Endothelial cell of umbilical vein (primary cell): ENCODE results near the gene DSC1. TPM values are rescaled to one million over a fixed set of nuclear protein-coding genes. Genes with fewer than 3 reads are reported as not detected.

Source experiments
- BruUV-seq: library from RNA; stranded (reverse); fragments of 400-500 nt; replicated peaks from 2 replicates; lab custom pipeline; 2021; lab: Mats Ljungman, UMichigan
- CTCF ChIA-PET: fragments of 300-600, 350-600 bp; sonication (Branson Sonifier 250); formaldehyde crosslinking; loops from one replicate; lab custom pipeline; 2021; ENCODE audit warnings: antibody characterized with exemption, inconsistent platforms; lab: Charles Lee
- POLR2A ChIA-PET: fragments of 300-600, 350-600 bp; sonication (Branson Sonifier 250); formaldehyde crosslinking; loops from one replicate; lab custom pipeline; 2021; ENCODE audit warnings: antibody characterized with exemption, inconsistent platforms; lab: Charles Lee
- DNase-seq: peaks from one replicate; pipeline ENCODE4 v3.0.0-alpha.2; 2011; ENCODE audit warnings: low read depth, low spot score
- FAIRE-seq: peaks from 2 replicates; lab custom pipeline; 2011; peaks lifted over from hg19 to GRCh38; lab: Jason Lieb, UNC
- H2AFZ ChIP-seq: 2 replicates; pipeline ENCODE4 v1.6.0; 2012; ENCODE audit warnings: low read depth, low read length, control low read depth, inconsistent platforms
- H3K27ac ChIP-seq: 2 replicates; pipeline ENCODE4 v1.5.1; 2011; ENCODE audit warnings: low read depth, mild to moderate bottlenecking, control low read depth, low read length, moderate library complexity; ENCODE audit not compliant: insufficient read depth
- H3K27me3 ChIP-seq, 2 experiments: 2 replicates each; pipeline versions ENCODE4 v1.6.0 to v1.6.1; 2011; ENCODE audit warnings: low read length in 2 of 2, mixed read lengths in 1 of 2; ENCODE audit not compliant: control insufficient read depth in 2 of 2, insufficient read depth in 2 of 2
- H3K36me3 ChIP-seq, 2 experiments: 2 replicates in 1 of 2; 3 replicates in 1 of 2; pipeline ENCODE4 v1.5.1; 2011; ENCODE audit warnings: low read length in 2 of 2, mild to moderate bottlenecking in 1 of 2, moderate library complexity in 1 of 2; ENCODE audit not compliant: control insufficient read depth in 2 of 2, insufficient read depth in 2 of 2; ENCODE audit errors: extremely low read depth in 1 of 2
- H3K4me1 ChIP-seq: 3 replicates; pipeline ENCODE4 v1.5.1; 2011; ENCODE audit warnings: mild to moderate bottlenecking, low read length; ENCODE audit not compliant: control insufficient read depth, insufficient read depth; ENCODE audit errors: extremely low read depth
- H3K4me2 ChIP-seq: 2 replicates; pipeline ENCODE4 v1.6.1; 2011; ENCODE audit warnings: low read length, control low read depth, mixed read lengths; ENCODE audit not compliant: insufficient read depth
- H3K4me3 ChIP-seq, 3 experiments: fragments of 200-600 bp in 1 of 3; sonication (generic), shearing (Covaris generic) in 1 of 3; replicated peaks in 1 of 3; 2 replicates each; pipeline ENCODE4 v1.5.1; 2011 to 2016; ENCODE audit warnings: control low read depth in 3 of 3, low read length in 3 of 3, mild to moderate bottlenecking in 2 of 3, inconsistent platforms in 1 of 3, low read depth in 1 of 3, moderate library complexity in 1 of 3; ENCODE audit not compliant: insufficient read depth in 1 of 3
- H3K79me2 ChIP-seq: 2 replicates; pipeline ENCODE4 v1.6.0; 2012; ENCODE audit warnings: low read length, inconsistent platforms; ENCODE audit not compliant: control insufficient read depth, insufficient read depth
- H3K9ac ChIP-seq: replicated peaks from 2 replicates; pipeline ENCODE3; 2011; ENCODE audit warnings: low read length, control low read depth; ENCODE audit not compliant: insufficient read depth; ENCODE audit errors: extremely low read depth
- H3K9me1 ChIP-seq: replicated peaks from 3 replicates; pipeline ENCODE4 v1.6.0; 2011; ENCODE audit warnings: mild to moderate bottlenecking, low read length; ENCODE audit not compliant: control insufficient read depth, insufficient read depth; ENCODE audit errors: extremely low read depth
- H3K9me3 ChIP-seq: replicated peaks from 2 replicates; pipeline ENCODE4 v1.5.1; 2012; ENCODE audit warnings: low read length, inconsistent platforms; ENCODE audit not compliant: control insufficient read depth, insufficient read depth
- H4K20me1 ChIP-seq: replicated peaks from 2 replicates; pipeline ENCODE3; 2011; ENCODE audit warnings: mild to moderate bottlenecking, low read length; ENCODE audit not compliant: control insufficient read depth, insufficient read depth; ENCODE audit errors: extremely low read depth
- EZH2 ChIP-seq: IDR thresholded peaks from 2 replicates; pipeline ENCODE4 v1.6.1; 2012; ENCODE audit warnings: borderline replicate concordance, low read depth, mild to moderate bottlenecking, moderate library complexity, low read length, inconsistent platforms; ENCODE audit not compliant: severe bottlenecking
- FOS ChIP-seq: IDR thresholded peaks from 2 replicates; pipeline ENCODE4 v1.6.1; 2011; ENCODE audit warnings: mild to moderate bottlenecking, low read length, moderate library complexity, borderline replicate concordance; ENCODE audit not compliant: insufficient read depth
- GATA2 ChIP-seq: IDR thresholded peaks from 2 replicates; pipeline ENCODE4 v1.7.0; 2011; ENCODE audit warnings: low read depth, mild to moderate bottlenecking, moderate library complexity, mixed read lengths, low read length; ENCODE audit not compliant: insufficient read length, insufficient read depth
- JUN ChIP-seq: IDR thresholded peaks from 2 replicates; pipeline ENCODE4 v1.6.1; 2011; ENCODE audit warnings: borderline replicate concordance, low read depth; ENCODE audit not compliant: insufficient read length, insufficient read depth
- MYC ChIP-seq: IDR thresholded peaks from one replicate; pipeline ENCODE4 v1.6.1; 2011; ENCODE audit warnings: mild to moderate bottlenecking, low read depth, low read length
- POLR2A ChIP-seq: IDR thresholded peaks from 2 replicates; pipeline ENCODE4 v1.6.1; 2012; ENCODE audit warnings: low read depth, mild to moderate bottlenecking, control low read depth, low read length
- POLR2AphosphoS5 ChIP-seq: IDR thresholded peaks from 2 replicates; pipeline ENCODE4 v1.6.1; 2012; ENCODE audit warnings: low read depth, mild to moderate bottlenecking, control low read depth, low read length, moderate library complexity; ENCODE audit not compliant: insufficient read depth
- dilution Hi-C: fragments of 300-500 bp; cut with MboI; formaldehyde crosslinking; loops from one replicate; pipeline ENCODE4 v1.15.0; 2019; ENCODE audit warnings: low sequenced_read_pairs; ENCODE audit not compliant: extremely low pct_ligation_motif_present
- intact Hi-C: fragments of 100-400 bp; cut with micrococcal nuclease; formaldehyde crosslinking; loops from one replicate; pipeline ENCODE4 v1.10.0; 2022
- polyA plus RNA-seq, 4 experiments: library from polyadenylated mRNA; depleted of rRNA in 3 of 4; stranded (reverse) in 3 of 4; unstranded in 1 of 4; fragments of >200 nt; gene quantifications; 2 replicates each; pipeline versions ENCODE4 v1.2.1 to v1.2.3, GENCODE V29; 2011 to 2012; ENCODE audit warnings: missing spikeins in 1 of 4
- total RNA-seq: library from RNA; stranded (reverse); gene quantifications from 2 replicates; pipeline ENCODE4 v1.2.3, GENCODE V29; 2021
- TF ChIP-seq, protein P1 (sequence below): IDR thresholded peaks from 2 replicates; pipeline ENCODE4 v1.6.1; 2011; ENCODE audit not compliant: insufficient read depth, insufficient read length
- TF ChIP-seq, protein P2 (sequence below), 2 donors: IDR thresholded peaks; 1 replicate in 1 of 2; 2 replicates in 1 of 2; pipeline ENCODE4 v1.5.1; 2011; ENCODE audit warnings: low read length in 2 of 2, mild to moderate bottlenecking in 2 of 2, moderate library complexity in 2 of 2, control low read depth in 1 of 2, inconsistent platforms in 1 of 2, low read depth in 1 of 2; ENCODE audit not compliant: insufficient read depth in 1 of 2; ENCODE audit errors: extremely low read depth in 1 of 2

Gene DSC1
- total and polyA plus RNA-seq, 2 donors (not counting 3 experiments of a cell fraction or from before 2014, with no cell fraction given) = not detected

- H4K20me1 ChIP-seq = no peaks in the 10 kb centered on the region
- H3K27ac ChIP-seq = no peak overlapping the region
- no peaks in the 10 kb centered on the region for H3K36me3 ChIP-seq
- H3K79me2 ChIP-seq = no peaks in the 10 kb centered on the region
- no peak overlapping the region for H3K9ac ChIP-seq
- H3K4me3 ChIP-seq = no peak overlapping the region
- H2AFZ ChIP-seq = no peak overlapping the region
- TF ChIP-seq, protein P1, sequence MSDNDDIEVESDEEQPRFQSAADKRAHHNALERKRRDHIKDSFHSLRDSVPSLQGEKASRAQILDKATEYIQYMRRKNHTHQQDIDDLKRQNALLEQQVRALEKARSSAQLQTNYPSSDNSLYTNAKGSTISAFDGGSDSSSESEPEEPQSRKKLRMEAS = no peak
- TF ChIP-seq, protein P2, sequence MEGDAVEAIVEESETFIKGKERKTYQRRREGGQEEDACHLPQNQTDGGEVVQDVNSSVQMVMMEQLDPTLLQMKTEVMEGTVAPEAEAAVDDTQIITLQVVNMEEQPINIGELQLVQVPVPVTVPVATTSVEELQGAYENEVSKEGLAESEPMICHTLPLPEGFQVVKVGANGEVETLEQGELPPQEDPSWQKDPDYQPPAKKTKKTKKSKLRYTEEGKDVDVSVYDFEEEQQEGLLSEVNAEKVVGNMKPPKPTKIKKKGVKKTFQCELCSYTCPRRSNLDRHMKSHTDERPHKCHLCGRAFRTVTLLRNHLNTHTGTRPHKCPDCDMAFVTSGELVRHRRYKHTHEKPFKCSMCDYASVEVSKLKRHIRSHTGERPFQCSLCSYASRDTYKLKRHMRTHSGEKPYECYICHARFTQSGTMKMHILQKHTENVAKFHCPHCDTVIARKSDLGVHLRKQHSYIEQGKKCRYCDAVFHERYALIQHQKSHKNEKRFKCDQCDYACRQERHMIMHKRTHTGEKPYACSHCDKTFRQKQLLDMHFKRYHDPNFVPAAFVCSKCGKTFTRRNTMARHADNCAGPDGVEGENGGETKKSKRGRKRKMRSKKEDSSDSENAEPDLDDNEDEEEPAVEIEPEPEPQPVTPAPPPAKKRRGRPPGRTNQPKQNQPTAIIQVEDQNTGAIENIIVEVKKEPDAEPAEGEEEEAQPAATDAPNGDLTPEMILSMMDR (IDR thresholded peaks at IDR 0.05; ENCODE audit: extremely low read depth in 1 of 2, insufficient read depth in 1 of 2, low read depth in 1 of 2, low read length in 2 of 2) = no peak
- TF ChIP-seq JUN (no peak), EZH2 (no peak), GATA2 (no peak)
- no peaks in the 10 kb centered on the region for H3K9me1 ChIP-seq
- no peaks in the 10 kb centered on the region for H3K9me3 ChIP-seq
- dilution Hi-C loops (no loop called here), intact Hi-C loops (no loop called here)
- no peak overlapping the region for H3K4me2 ChIP-seq
- DNase-seq (no peak), FAIRE-seq (no peak)
- BruUV-seq = no TSS peak
- POLR2A ChIA-PET = no interaction called here
- CTCF ChIA-PET = no interaction called here
- no peaks in the 10 kb centered on the region for H3K27me3 ChIP-seq
- no peaks in the 10 kb centered on the region for H3K4me1 ChIP-seq
Observed at GRCh38 chr18:31138709-31139108, 23.9 kb downstream of the DSC1 start.

DNA sequence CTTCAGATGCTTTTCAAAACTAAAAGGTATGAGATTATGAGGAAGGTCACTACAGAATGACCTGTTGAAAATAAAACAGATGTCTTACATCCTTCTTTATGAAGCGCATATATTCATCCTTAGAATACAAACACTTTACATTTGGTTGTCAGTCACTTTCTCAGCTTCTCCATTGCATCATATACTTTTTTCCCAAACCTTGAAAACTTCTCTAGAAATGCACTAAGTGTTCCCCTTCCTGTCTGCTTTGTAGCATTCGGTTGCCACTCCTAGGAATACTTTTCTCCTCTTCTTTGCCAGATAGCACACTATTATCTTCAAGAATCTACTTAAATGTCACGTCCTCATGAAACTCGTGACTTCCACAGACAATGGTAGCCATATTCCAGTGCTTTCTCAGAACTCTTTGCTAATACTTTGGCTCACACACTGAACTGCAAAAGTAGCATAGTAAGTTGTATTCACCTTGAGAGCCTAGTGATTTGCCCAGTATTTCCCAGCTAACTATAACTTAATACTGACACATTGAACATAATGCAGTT, 27.6 kb downstream of the DSC1 start:
- Histone ChIP-seq H3K4me3 (no peak overlapping the region), H4K20me1 (no peaks in the 10 kb centered on the region), H3K36me3 (no peaks in the 10 kb centered on the region), H2AFZ (no peak overlapping the region), H3K9me1 (no peaks in the 10 kb centered on the region), H3K9ac (no peak overlapping the region), H3K27ac (no peak overlapping the region), H3K79me2 (no peaks in the 10 kb centered on the region), H3K4me1 (no peaks in the 10 kb centered on the region), H3K27me3 (no peaks in the 10 kb centered on the region), H3K4me2 (no peak overlapping the region), H3K9me3 (no peaks in the 10 kb centered on the region)
- POLR2A ChIA-PET = no interaction called here
- CTCF ChIA-PET = no interaction called here
- intact Hi-C loops (no loop called here), dilution Hi-C loops (no loop called here)
- DNase-seq (no peak), FAIRE-seq (no peak)
- no TSS peak for BruUV-seq
- TF ChIP-seq, protein P1 = no peak
- TF ChIP-seq, protein P2 (IDR thresholded peaks at IDR 0.05; ENCODE audit: extremely low read depth in 1 of 2, insufficient read depth in 1 of 2, low read depth in 1 of 2, low read length in 2 of 2) = no peak
- no peak for TF ChIP-seq EZH2
- TF ChIP-seq FOS = no peak
- TF ChIP-seq GATA2 = no peak
- no peak for TF ChIP-seq POLR2AphosphoS5
- no peak for TF ChIP-seq POLR2A
- TF ChIP-seq JUN = no peak
- TF ChIP-seq MYC = no peak
